CD4-positive, alpha-beta memory T cell (primary cell): ENCODE measurements around the gene GJA3. TPM values are rescaled to one million over a fixed set of nuclear protein-coding genes. Genes with fewer than 3 reads are reported as not detected.

Experiments used
- CTCF ChIA-PET: fragments of 350-600 bp; sonication (Branson Sonifier 250); formaldehyde crosslinking; loops from one replicate; lab custom pipeline; 2021; ENCODE audit warnings: inconsistent platforms; ENCODE audit not compliant: partially characterized antibody; lab: Charles Lee
- POLR2A ChIA-PET: fragments of 350-600 bp; sonication (Branson Sonifier 250); formaldehyde crosslinking; loops from one replicate; lab custom pipeline; 2021; ENCODE audit not compliant: partially characterized antibody; lab: Charles Lee
- DNase-seq, 5 donors: peaks; one replicate each; pipeline versions ENCODE4 v3.0.0 to v3.0.0-alpha.2; 2020 to 2022; ENCODE audit warnings: mixed read lengths in 1 of 5
- H3K27ac ChIP-seq: one replicate; pipeline ENCODE4 v1.7.0; 2013; ENCODE audit warnings: low read depth, low read length
- H3K27me3 ChIP-seq: 2 replicates; pipeline ENCODE4 v1.7.0; 2013; ENCODE audit warnings: mild to moderate bottlenecking, low read length, moderate library complexity; ENCODE audit not compliant: insufficient read depth
- H3K36me3 ChIP-seq: 2 replicates; pipeline ENCODE4 v1.7.0; 2013; ENCODE audit warnings: mild to moderate bottlenecking, low read length, moderate library complexity; ENCODE audit not compliant: insufficient read depth
- H3K4me1 ChIP-seq: 2 replicates; pipeline ENCODE4 v1.7.0; 2013; ENCODE audit warnings: mild to moderate bottlenecking, low read length, moderate library complexity; ENCODE audit not compliant: insufficient read depth
- H3K4me3 ChIP-seq, 2 donors: one replicate each; pipeline ENCODE4 v1.7.0; 2013; ENCODE audit warnings: low read length in 2 of 2, mild to moderate bottlenecking in 1 of 2
- H3K9me3 ChIP-seq, 2 donors: one replicate each; pipeline ENCODE4 v1.7.0; 2013; ENCODE audit warnings: low read length in 2 of 2, control low read depth in 1 of 2; ENCODE audit not compliant: control insufficient read depth in 1 of 2
- H3K27ac Mint-ChIP-seq, 7 donors: one replicate each; pipeline ENCODE4 v1.8.0; 2020 to 2021; ENCODE audit warnings: mixed read lengths in 7 of 7, mild to moderate bottlenecking in 6 of 7, inconsistent platforms in 3 of 7, moderate library complexity in 3 of 7
- H3K27me3 Mint-ChIP-seq, 2 donors: one replicate each; pipeline ENCODE4 v1.8.0; 2020 to 2021; ENCODE audit warnings: mixed read lengths in 2 of 2
- H3K36me3 Mint-ChIP-seq, 2 donors: one replicate each; pipeline ENCODE4 v1.8.0; 2020 to 2021; ENCODE audit warnings: mixed read lengths in 2 of 2, inconsistent platforms in 1 of 2, mild to moderate bottlenecking in 1 of 2
- H3K4me1 Mint-ChIP-seq, 4 donors: one replicate each; pipeline ENCODE4 v1.8.0; 2020 to 2021; ENCODE audit warnings: mixed read lengths in 4 of 4, mild to moderate bottlenecking in 1 of 4
- H3K4me3 Mint-ChIP-seq, 8 donors: one replicate each; pipeline ENCODE4 v1.8.0; 2020 to 2021; ENCODE audit warnings: mixed read lengths in 8 of 8, mild to moderate bottlenecking in 7 of 8, moderate library complexity in 6 of 8, inconsistent platforms in 3 of 8
- H3K9me3 Mint-ChIP-seq, 8 donors: one replicate each; pipeline ENCODE4 v1.8.0; 2020 to 2021; ENCODE audit warnings: mixed read lengths in 8 of 8, mild to moderate bottlenecking in 5 of 8, inconsistent platforms in 3 of 8, moderate library complexity in 1 of 8
- intact Hi-C: fragments of 100-400 bp; cut with micrococcal nuclease; formaldehyde crosslinking; loops from one replicate; pipeline ENCODE4 v1.15.1; 2023
- polyA plus RNA-seq, 2 donors: library from polyadenylated mRNA; unstranded; fragments of 300-500 nt; fragmentation: Illumina TruSeq; gene quantifications; one replicate each; pipeline ENCODE4 v1.2.3, GENCODE V29; 2021
- total RNA-seq, 2 experiments: library from RNA; stranded (reverse); gene quantifications; one replicate each; pipeline ENCODE4 v1.2.3, GENCODE V29; 2021

The GJA3 gene
- total and polyA plus RNA-seq, 4 experiments from 2014 or later: 0.09 TPM; not detected in 3

DNA sequence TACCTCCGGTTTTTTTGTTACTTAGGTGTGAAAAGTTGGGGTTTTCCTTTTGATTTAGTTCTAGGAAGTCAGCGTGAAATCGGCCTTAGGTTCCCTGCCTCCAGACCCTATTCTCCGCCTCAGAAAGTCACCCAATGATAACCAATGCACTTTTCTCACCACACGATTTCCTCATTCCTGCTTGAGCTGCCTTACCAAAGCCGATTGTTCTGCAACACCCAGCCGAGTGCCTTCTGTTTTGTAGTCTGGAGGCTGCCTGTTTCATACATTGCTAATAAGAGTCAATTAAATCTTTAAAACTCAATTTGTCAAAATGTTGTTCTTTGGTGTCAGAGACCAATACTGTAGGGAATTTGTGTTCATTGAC lies 39.7 kb downstream of the GJA3 start:
- Histone ChIP-seq H3K4me1 (peaks cover 20% of the 10 kb centered on the region), H3K9me3 (no peaks in the 10 kb centered on the region), H3K36me3 (no peaks in the 10 kb centered on the region), H3K4me3 (peak overlapping the region in 1 of 2 donors; percentile 14), H3K27ac (peak overlapping the region; percentile 42), H3K27me3 (no peaks in the 10 kb centered on the region)
- no peak for DNase-seq
- ChIA-PET POLR2A (interaction anchor here (0.7 to 1.9 kb wide), 4 partner anchors 12 to 1483 kb away, joined by 3 to 4 read pairs (median 3); partner anchors contain the start of gene MICU2), CTCF (no interaction called here)
- peaks cover 10 to 27% (median 23%) of the 10 kb centered on the region in 4 donors for H3K4me1 Mint-ChIP-seq
- H3K9me3 Mint-ChIP-seq: no peaks in the 10 kb centered on the region
- peaks cover 4 to 12% of the 10 kb centered on the region in 2 donors for H3K27me3 Mint-ChIP-seq
- H3K4me3 Mint-ChIP-seq: peak overlapping the region; percentile 87 to 94 (median 90)
- intact Hi-C loops: no loop called here
- no peaks in the 10 kb centered on the region for H3K36me3 Mint-ChIP-seq
- peak overlapping the region; percentile 81 to 98 (median 93) for H3K27ac Mint-ChIP-seq

DNA sequence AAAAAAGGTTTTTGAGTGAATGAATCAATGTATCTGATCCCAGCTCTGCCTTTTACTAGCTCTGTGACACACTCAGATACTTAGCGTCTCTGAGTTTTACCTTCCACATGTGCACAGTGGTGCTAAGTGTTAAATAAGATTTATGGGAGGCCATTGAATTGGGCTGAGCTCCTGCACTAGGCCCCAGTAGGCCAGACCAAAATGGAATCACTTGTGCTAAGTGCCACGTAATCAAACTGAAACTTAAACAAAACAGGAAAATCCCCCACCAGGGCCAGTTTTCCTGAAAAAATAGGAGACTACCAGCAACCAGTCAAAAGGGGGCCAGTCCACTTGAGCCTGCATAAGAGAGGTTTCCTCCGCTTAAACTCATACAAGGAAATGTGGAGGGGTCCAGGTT lies 40.9 kb downstream of the GJA3 start:
- Mint-ChIP-seq H3K27me3 (peaks cover 4 to 5% of the 10 kb centered on the region in 2 donors), H3K4me3 (peak overlapping the region; percentile 87 to 94 (median 90)), H3K9me3 (no peaks in the 10 kb centered on the region), H3K4me1 (peaks cover 10 to 27% (median 23%) of the 10 kb centered on the region in 4 donors), H3K36me3 (no peaks in the 10 kb centered on the region), H3K27ac (peak overlapping the region; percentile 81 to 98 (median 93))
- H3K4me3 ChIP-seq: no peak overlapping the region
- CTCF ChIA-PET: interaction anchor here (3.1 kb wide), 1 partner anchor 8 kb away, joined by 29 read pairs; no protein-coding TSS in a partner anchor
- H3K36me3 ChIP-seq: no peaks in the 10 kb centered on the region
- H3K9me3 ChIP-seq: no peaks in the 10 kb centered on the region
- peak overlapping the region; percentile 42 for H3K27ac ChIP-seq
- POLR2A ChIA-PET: interaction anchor here (1.0 to 3.1 kb wide), 7 partner anchors 8 to 256 kb away, joined by 3 to 22 read pairs (median 4); partner anchors contain the start of gene ZMYM5
- H3K4me1 ChIP-seq: peaks cover 20% of the 10 kb centered on the region
- intact Hi-C loops: loop anchor here (2.0 kb wide), 1 partner anchor 41 kb away; the partner anchor contains the start of gene GJA3
- peak in 1 of 5 donors; percentile 5 for DNase-seq
- no peaks in the 10 kb centered on the region for H3K27me3 ChIP-seq

DNA sequence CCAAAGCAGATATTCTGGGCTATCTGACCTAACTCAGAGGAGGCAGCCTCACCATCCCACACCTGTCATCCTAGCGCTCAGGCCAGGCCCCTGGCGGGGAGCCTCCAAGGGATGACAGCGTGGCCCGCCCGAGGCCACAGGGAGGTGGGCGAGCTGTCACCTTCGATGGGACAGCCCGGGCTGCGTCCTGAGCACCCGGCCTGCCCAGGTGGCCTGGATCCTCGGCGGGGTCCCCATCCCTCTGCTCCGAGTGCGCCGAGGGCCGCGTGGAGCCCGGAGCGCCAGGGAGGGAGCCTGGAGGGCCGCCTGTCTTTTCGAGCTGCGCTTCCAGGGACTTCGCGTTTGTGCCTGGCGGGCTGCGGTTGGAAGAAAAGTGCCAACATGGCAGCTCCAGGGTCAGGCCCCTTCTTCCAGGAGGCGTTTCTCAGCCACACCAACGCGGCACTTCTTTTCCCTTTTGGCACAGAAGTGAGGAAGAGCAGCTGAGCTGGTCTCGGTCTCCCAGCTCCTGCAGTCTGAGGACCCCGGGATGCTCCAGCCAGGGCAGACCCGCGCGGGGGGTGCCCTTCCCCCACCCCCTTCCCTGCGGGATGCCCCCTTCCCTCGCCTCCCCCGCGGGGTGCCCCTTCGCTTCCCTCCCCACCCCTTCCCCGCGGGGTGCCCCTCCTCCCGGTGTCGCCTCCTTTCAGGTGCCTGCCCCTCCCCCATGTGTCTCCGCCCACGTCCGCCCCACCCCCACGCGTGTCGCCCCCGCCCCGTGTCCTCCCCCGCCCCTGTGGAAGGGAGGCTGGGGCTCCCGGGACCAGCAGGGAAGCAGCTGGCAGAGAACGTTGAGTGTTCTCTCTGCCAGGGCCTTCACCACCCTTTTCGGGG lies 42.3 kb downstream of the GJA3 start:
- no peaks in the 10 kb centered on the region for H3K27me3 ChIP-seq
- CTCF ChIA-PET: interaction anchor here (0.6 to 3.1 kb wide), 6 partner anchors 9 to 388 kb away, joined by 3 to 29 read pairs (median 4); no protein-coding TSS in a partner anchor
- peaks cover 20% of the 10 kb centered on the region for H3K4me1 ChIP-seq
- peak overlapping the region; percentile 87 to 94 (median 91) for H3K4me3 Mint-ChIP-seq
- H3K4me3 ChIP-seq: peak overlapping the region; percentile 57 to 62
- H3K27me3 Mint-ChIP-seq: no peaks in the 10 kb centered on the region
- H3K9me3 ChIP-seq: no peaks in the 10 kb centered on the region
- POLR2A ChIA-PET: interaction anchor here (0.7 to 3.1 kb wide), 9 partner anchors 9 to 655 kb away, joined by 3 to 22 read pairs (median 4); partner anchors contain the start of genes EEF1AKMT1 and ZMYM5
- H3K4me1 Mint-ChIP-seq: peaks cover 10 to 27% (median 23%) of the 10 kb centered on the region in 4 donors
- peak overlapping the region; percentile 73 to 98 (median 91) for H3K27ac Mint-ChIP-seq
- no peaks in the 10 kb centered on the region for H3K36me3 ChIP-seq
- H3K9me3 Mint-ChIP-seq: no peaks in the 10 kb centered on the region
- peak overlapping the region; percentile 42 for H3K27ac ChIP-seq
- intact Hi-C loops: loop anchor here (2.0 kb wide), 1 partner anchor 42 kb away; the partner anchor contains the start of gene GJA3
- DNase-seq: peak in 2 of 5 donors; percentile 12 to 23
- H3K36me3 Mint-ChIP-seq: no peaks in the 10 kb centered on the region

DNA sequence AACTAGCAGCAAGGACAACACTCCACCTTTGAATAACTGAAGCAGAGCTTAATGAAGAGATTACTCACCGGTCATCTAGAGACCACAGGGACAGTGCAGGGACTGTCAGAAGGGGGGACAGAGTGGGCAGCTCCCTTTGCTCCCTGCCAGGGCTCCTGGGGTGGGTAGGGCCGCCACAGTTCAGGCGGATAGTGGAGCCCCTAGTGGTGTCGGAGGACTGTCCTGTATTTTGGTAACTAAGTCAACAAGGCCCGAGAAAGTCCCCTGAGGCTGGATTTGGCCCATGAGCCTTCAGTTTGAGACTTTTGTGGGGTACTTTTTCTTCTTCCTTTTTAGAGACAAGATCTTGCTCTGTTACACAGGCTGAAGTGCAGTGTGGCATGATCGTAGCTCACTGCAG lies 44.6 kb downstream of the GJA3 start:
- no peaks in the 10 kb centered on the region for H3K36me3 Mint-ChIP-seq
- H3K27me3 Mint-ChIP-seq: no peaks in the 10 kb centered on the region
- peak overlapping the region in 2 of 8 donors; percentile 29 to 48 for H3K4me3 Mint-ChIP-seq
- intact Hi-C loops: no loop called here
- ChIA-PET POLR2A (no interaction called here), CTCF (interaction anchor here (0.8 kb wide), 1 partner anchor 11 kb away, joined by 5 read pairs; no protein-coding TSS in a partner anchor)
- peak overlapping the region in 1 of 7 donors; percentile 78 for H3K27ac Mint-ChIP-seq
- peaks cover 9 to 22% (median 19%) of the 10 kb centered on the region in 4 donors for H3K4me1 Mint-ChIP-seq
- no peak overlapping the region for H3K4me3 ChIP-seq
- no peaks in the 10 kb centered on the region for H3K9me3 Mint-ChIP-seq
- H3K27me3 ChIP-seq: no peaks in the 10 kb centered on the region
- no peaks in the 10 kb centered on the region for H3K9me3 ChIP-seq
- no peaks in the 10 kb centered on the region for H3K36me3 ChIP-seq
- DNase-seq: no peak
- no peak overlapping the region for H3K27ac ChIP-seq
- H3K4me1 ChIP-seq: peaks cover 14% of the 10 kb centered on the region

DNA sequence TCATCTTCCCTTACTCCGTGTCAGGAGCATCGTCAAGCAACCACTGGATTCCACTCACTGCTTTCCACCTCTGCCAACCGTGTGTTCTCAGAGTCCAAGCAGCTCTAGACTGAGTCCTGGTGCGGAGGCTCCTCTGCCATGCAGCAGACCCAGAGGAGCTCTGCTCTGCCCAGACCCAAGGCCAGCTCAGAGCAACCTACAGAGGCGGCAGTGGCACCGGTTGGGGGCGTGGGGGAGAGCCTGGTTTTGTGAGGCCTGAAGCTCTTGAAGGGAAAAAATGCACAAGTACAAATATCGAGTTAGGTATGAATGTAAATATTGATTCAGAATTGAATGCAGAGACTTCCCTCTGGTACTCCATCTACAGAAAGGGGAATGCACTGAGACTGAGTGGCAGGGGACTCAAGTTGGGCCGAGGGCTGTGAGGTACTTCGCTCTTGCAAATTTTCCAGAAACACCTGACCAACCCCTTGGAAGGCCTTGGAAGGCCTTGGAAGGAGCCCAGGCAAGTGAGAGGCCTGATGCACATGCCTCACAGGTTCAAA lies 46.7 kb downstream of the GJA3 start:
- H3K9me3 Mint-ChIP-seq: no peaks in the 10 kb centered on the region
- no peaks in the 10 kb centered on the region for H3K27me3 ChIP-seq
- H3K9me3 ChIP-seq: no peaks in the 10 kb centered on the region
- H3K27me3 Mint-ChIP-seq: no peaks in the 10 kb centered on the region
- peaks cover under 1 to 3% (median 2%) of the 10 kb centered on the region in 4 donors for H3K4me1 Mint-ChIP-seq
- H3K4me1 ChIP-seq: peaks cover under 1% of the 10 kb centered on the region
- peak overlapping the region in 1 of 7 donors; percentile 21 for H3K27ac Mint-ChIP-seq
- ChIA-PET POLR2A (no interaction called here), CTCF (no interaction called here)
- H3K36me3 Mint-ChIP-seq: no peaks in the 10 kb centered on the region
- intact Hi-C loops: no loop called here
- no peak for DNase-seq
- H3K4me3 ChIP-seq: no peak overlapping the region
- no peaks in the 10 kb centered on the region for H3K36me3 ChIP-seq
- H3K27ac ChIP-seq: no peak overlapping the region
- no peak overlapping the region for H3K4me3 Mint-ChIP-seq

DNA sequence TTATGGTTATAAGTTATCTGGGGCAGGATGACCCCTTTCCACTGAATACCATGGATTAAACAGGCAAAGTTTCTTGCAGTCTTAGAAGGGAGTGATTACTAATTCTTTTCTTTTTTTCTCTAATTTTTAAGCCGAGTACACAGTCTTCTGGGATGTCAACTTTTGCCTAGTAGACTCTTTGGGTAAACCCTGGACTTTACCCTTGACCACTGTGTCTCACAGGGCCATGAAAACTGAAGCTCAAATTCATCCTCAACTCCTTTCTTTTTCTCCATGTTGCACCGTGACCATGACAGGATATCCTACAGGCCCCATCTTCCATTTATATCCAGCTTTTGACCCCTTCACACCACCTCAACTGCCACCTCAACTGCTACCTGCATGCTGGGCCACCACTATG lies 51.8 kb downstream of the GJA3 start:
- H3K36me3 Mint-ChIP-seq: no peaks in the 10 kb centered on the region
- intact Hi-C loops: no loop called here
- no peaks in the 10 kb centered on the region for H3K9me3 Mint-ChIP-seq
- H3K27ac Mint-ChIP-seq: peak overlapping the region in 1 of 7 donors; percentile 31
- H3K4me1 Mint-ChIP-seq: peaks cover 0 to 1% (median 0%) of the 10 kb centered on the region in 4 donors
- POLR2A ChIA-PET: interaction anchor here (1.0 to 1.3 kb wide), 2 partner anchors 9 to 11 kb away, joined by 3 to 4 read pairs; no protein-coding TSS in a partner anchor
- H3K27me3 Mint-ChIP-seq: peaks cover 9 to 12% of the 10 kb centered on the region in 2 donors
- Histone ChIP-seq H3K36me3 (no peaks in the 10 kb centered on the region), H3K4me3 (no peak overlapping the region), H3K27me3 (no peaks in the 10 kb centered on the region), H3K9me3 (no peaks in the 10 kb centered on the region), H3K27ac (no peak overlapping the region), H3K4me1 (no peaks in the 10 kb centered on the region)
- no peak for DNase-seq
- CTCF ChIA-PET: interaction anchor here (1.0 to 1.1 kb wide), 2 partner anchors 9 to 17 kb away, joined by 3 to 6 read pairs; no protein-coding TSS in a partner anchor
- no peak overlapping the region for H3K4me3 Mint-ChIP-seq
